H9 (cell line): ENCODE measurements around the gene KRT2. TPM values are rescaled to one million over a fixed set of nuclear protein-coding genes. Genes with fewer than 3 reads are reported as not detected.
A peak's percentile ranks its signal among the peaks of the same experiment; 100 is the strongest.

Experiments
- DNase-seq: peaks from one replicate; pipeline ENCODE4 v3.0.0-alpha.2; 2017
- H2AFZ ChIP-seq: one replicate; pipeline ENCODE4 v1.6.1; 2013; ENCODE audit warnings: mild to moderate bottlenecking, low read length, control low read depth, moderate library complexity
- H2AK5ac ChIP-seq: 2 replicates; pipeline ENCODE4 v1.6.1; 2013; ENCODE audit warnings: low read length, control low read depth, mixed read lengths; ENCODE audit not compliant: insufficient read length
- H2BK120ac ChIP-seq: one replicate; pipeline ENCODE4 v1.6.1; 2013; ENCODE audit warnings: low read depth, mild to moderate bottlenecking, low read length, control low read depth, inconsistent platforms; ENCODE audit not compliant: poor library complexity, severe bottlenecking
- H2BK12ac ChIP-seq: 2 replicates; pipeline ENCODE4 v1.6.1; 2013; ENCODE audit warnings: low read length, control low read depth, mixed read lengths, low read depth; ENCODE audit not compliant: insufficient read length
- H2BK15ac ChIP-seq: 2 replicates; pipeline ENCODE4 v1.6.1; 2013; ENCODE audit warnings: low read depth, low read length, control low read depth
- H2BK20ac ChIP-seq: one replicate; pipeline ENCODE4 v1.6.1; 2013; ENCODE audit warnings: low read depth, mild to moderate bottlenecking, low read length, control low read depth, inconsistent platforms; ENCODE audit not compliant: poor library complexity, severe bottlenecking
- H2BK5ac ChIP-seq: 2 replicates; pipeline ENCODE4 v1.6.1; 2013; ENCODE audit warnings: low read length, control low read depth, mixed read lengths; ENCODE audit not compliant: insufficient read length
- H3K14ac ChIP-seq: 2 replicates; pipeline ENCODE4 v1.6.1; 2013; ENCODE audit warnings: low read length, control low read depth; ENCODE audit not compliant: insufficient read depth
- H3K18ac ChIP-seq: 2 replicates; pipeline ENCODE4 v1.6.1; 2013; ENCODE audit warnings: low read depth, mild to moderate bottlenecking, mixed read lengths, low read length, control low read depth; ENCODE audit not compliant: insufficient read length
- H3K23ac ChIP-seq: 2 replicates; pipeline ENCODE4 v1.6.1; 2013; ENCODE audit warnings: low read length, control low read depth, mixed read lengths, low read depth; ENCODE audit not compliant: insufficient read length
- H3K23me2 ChIP-seq: 2 replicates; pipeline ENCODE4 v1.6.1; 2013; ENCODE audit warnings: low read depth, mild to moderate bottlenecking, mixed read lengths, low read length, control low read depth; ENCODE audit not compliant: insufficient read length, poor library complexity, severe bottlenecking
- H3K27ac ChIP-seq: 2 replicates; pipeline ENCODE4 v1.5.1; 2013; ENCODE audit warnings: low read length, control low read depth, mixed read lengths, low read depth; ENCODE audit not compliant: insufficient read length
- H3K27me3 ChIP-seq: 2 replicates; pipeline ENCODE4 v1.6.1; 2013; ENCODE audit warnings: low read length, control low read depth, inconsistent platforms; ENCODE audit not compliant: insufficient read depth
- H3K4ac ChIP-seq: 2 replicates; pipeline ENCODE4 v1.6.1; 2013; ENCODE audit warnings: low read depth, mild to moderate bottlenecking, control low read depth, inconsistent platforms, low read length, moderate library complexity
- H3K4me1 ChIP-seq: 2 replicates; pipeline ENCODE4 v1.6.1; 2013; ENCODE audit warnings: low read length, control low read depth, inconsistent platforms; ENCODE audit not compliant: insufficient read depth
- H3K4me2 ChIP-seq: 2 replicates; pipeline ENCODE4 v1.6.1; 2013; ENCODE audit warnings: low read length, control low read depth, mixed read lengths; ENCODE audit not compliant: insufficient read length, insufficient read depth
- H3K56ac ChIP-seq: 2 replicates; pipeline ENCODE4 v1.6.1; 2013; ENCODE audit warnings: low read depth, mild to moderate bottlenecking, mixed read lengths, low read length, control low read depth; ENCODE audit not compliant: insufficient read length
- H3K79me1 ChIP-seq: 2 replicates; pipeline ENCODE4 v1.6.1; 2013; ENCODE audit warnings: low read depth, mild to moderate bottlenecking, moderate library complexity, low read length, control low read depth, inconsistent platforms; ENCODE audit not compliant: insufficient read depth, poor library complexity, severe bottlenecking
- H3K79me2 ChIP-seq: 2 replicates; pipeline ENCODE4 v1.6.1; 2013; ENCODE audit warnings: low read length, control low read depth, inconsistent platforms; ENCODE audit not compliant: insufficient read depth
- H3K9ac ChIP-seq: 2 replicates; pipeline ENCODE4 v1.6.1; 2013; ENCODE audit warnings: low read length, control low read depth, mixed read lengths; ENCODE audit not compliant: insufficient read length; ENCODE audit errors: extremely low read depth
- H3K9me3 ChIP-seq: one replicate; pipeline ENCODE4 v1.6.1; 2013; ENCODE audit warnings: low read depth, low read length, inconsistent platforms; ENCODE audit not compliant: control insufficient read depth
- H3T11ph ChIP-seq: one replicate; pipeline ENCODE4 v1.6.1; 2013; ENCODE audit warnings: mild to moderate bottlenecking, low read length, control low read depth, inconsistent platforms
- H4K20me1 ChIP-seq: one replicate; pipeline ENCODE4 v1.6.1; 2013; ENCODE audit not compliant: control insufficient read depth, insufficient read length, insufficient read depth
- H4K5ac ChIP-seq: 2 replicates; pipeline ENCODE4 v1.6.1; 2013; ENCODE audit warnings: low read depth, mild to moderate bottlenecking, mixed read lengths, low read length, control low read depth; ENCODE audit not compliant: insufficient read length
- H4K8ac ChIP-seq: replicated peaks from 2 replicates; pipeline ENCODE4 v1.6.1; 2013; ENCODE audit warnings: low read length, control low read depth, mixed read lengths, low read depth; ENCODE audit not compliant: insufficient read length
- H4K91ac ChIP-seq: 2 replicates; pipeline ENCODE4 v1.6.1; 2013; ENCODE audit warnings: low read depth, mild to moderate bottlenecking, moderate library complexity, mixed read lengths, low read length, control low read depth; ENCODE audit not compliant: insufficient read length
- H3K27ac Mint-ChIP-seq, 3 experiments: 2 replicates in 2 of 3; 3 replicates in 1 of 3; pipeline ENCODE4 v1.8.0; 2020 to 2021; ENCODE audit warnings: mixed read lengths in 3 of 3, mild to moderate bottlenecking in 1 of 3, moderate library complexity in 1 of 3
- H3K27me3 Mint-ChIP-seq: 2 replicates; pipeline ENCODE4 v1.8.0; 2021; ENCODE audit warnings: low read depth, mild to moderate bottlenecking, moderate library complexity, mixed read lengths
- H3K36me3 Mint-ChIP-seq, 3 experiments: 2 replicates in 2 of 3; 3 replicates in 1 of 3; pipeline ENCODE4 v1.8.0; 2020 to 2021; ENCODE audit warnings: low read depth in 3 of 3, mixed read lengths in 3 of 3; ENCODE audit not compliant: insufficient read depth in 1 of 3
- H3K4me1 Mint-ChIP-seq, 2 experiments: 2 replicates each; pipeline ENCODE4 v1.8.0; 2020; ENCODE audit warnings: mixed read lengths in 2 of 2
- H3K4me3 Mint-ChIP-seq, 2 experiments: 2 replicates in 1 of 2; 3 replicates in 1 of 2; pipeline ENCODE4 v1.8.0; 2020 to 2021; ENCODE audit warnings: mild to moderate bottlenecking in 2 of 2, mixed read lengths in 2 of 2, moderate library complexity in 1 of 2
- H3K9me3 Mint-ChIP-seq, 2 experiments: 2 replicates in 1 of 2; 3 replicates in 1 of 2; pipeline ENCODE4 v1.8.0; 2020; ENCODE audit warnings: mild to moderate bottlenecking in 2 of 2, mixed read lengths in 2 of 2, moderate library complexity in 1 of 2
- WGBS: extraction: QIAGEN DNeasy Blood & Tissue Kit; methylation state at CpG from one replicate; pipeline ENCODE4 v1.1.7; 2013; ENCODE audit warnings: missing lambda C conversion rate, low lambda C conversion rate, mixed read lengths; ENCODE audit not compliant: insufficient read length; ENCODE audit errors: extremely low coverage; 5-methylcytosine and 5-hydroxymethylcytosine counted together
- total RNA-seq: library from RNA; stranded (reverse); gene quantifications from 2 replicates; pipeline ENCODE4 v1.2.1, GENCODE V29; 2021
- TF ChIP-seq, protein P1 (sequence below): fragments of 200-600 bp; sonication (generic); conservative IDR thresholded peaks from 3 replicates; pipeline ENCODE4 v1.8.0; 2021; ENCODE audit warnings: antibody characterized with exemption, mild to moderate bottlenecking

KRT2 gene
- total RNA-seq, 1 experiment from 2014 or later, result not detected

DNA sequence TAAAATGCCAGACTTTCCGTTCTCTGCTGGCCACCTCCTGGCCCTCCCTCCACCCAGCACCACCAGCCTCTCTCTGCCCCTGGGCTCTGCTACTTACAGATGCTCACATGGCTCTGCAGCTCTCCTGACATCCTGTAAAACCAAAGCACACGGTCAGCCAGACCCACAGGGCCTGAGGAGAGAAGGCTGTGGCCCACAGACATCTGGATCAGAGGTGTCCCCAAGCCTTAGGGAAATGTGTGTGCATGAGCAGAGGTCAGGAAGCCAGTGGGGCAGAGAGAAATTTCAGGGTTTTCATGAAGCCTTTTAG is 39.8 kb upstream of the KRT2 start:
- peaks cover 10 to 16% of the 10 kb centered on the region in 2 experiments for H3K4me1 Mint-ChIP-seq
- WGBS, result no CpG with 5 or more reads among the region's 2 CpGs
- H3K27me3 ChIP-seq, result no peaks in the 10 kb centered on the region; the same call in 1 of the 2 replicates
- no peaks in the 10 kb centered on the region for H3K79me2 ChIP-seq
- H3K27me3 Mint-ChIP-seq, result peaks cover 68% of the 10 kb centered on the region
- H3K56ac ChIP-seq, result no peak overlapping the region
- H3K36me3 Mint-ChIP-seq, result no peaks in the 10 kb centered on the region
- no peak overlapping the region for H3K4me2 ChIP-seq
- peaks cover 2% of the 10 kb centered on the region for H4K20me1 ChIP-seq
- H2BK20ac ChIP-seq, result no peak overlapping the region
- H3K23ac ChIP-seq, result no peak overlapping the region
- H3K79me1 ChIP-seq, result no peaks in the 10 kb centered on the region
- no peak overlapping the region for H2AK5ac ChIP-seq
- H3K9me3 ChIP-seq, result no peaks in the 10 kb centered on the region
- H3K4me3 Mint-ChIP-seq, result peak overlapping the region; percentile 10 to 41; a peak in 2 of 5 replicates
- H3K4me1 ChIP-seq, result peaks cover 3% of the 10 kb centered on the region; the same call in 1 of the 2 replicates
- no peak overlapping the region for H2BK120ac ChIP-seq
- no peak overlapping the region for H2BK15ac ChIP-seq
- no peak overlapping the region for H2AFZ ChIP-seq
- DNase-seq, result no peak
- H3K9ac ChIP-seq, result no peak overlapping the region
- no peak overlapping the region for H2BK5ac ChIP-seq
- no peak overlapping the region for H3T11ph ChIP-seq
- no peak overlapping the region for H3K27ac ChIP-seq
- no peak overlapping the region for H4K5ac ChIP-seq
- peaks cover 9% of the 10 kb centered on the region for H3K23me2 ChIP-seq
- no peak overlapping the region for H3K18ac ChIP-seq
- H3K9me3 Mint-ChIP-seq, result no peaks in the 10 kb centered on the region
- no peak overlapping the region for H2BK12ac ChIP-seq
- TF ChIP-seq, protein P1, sequence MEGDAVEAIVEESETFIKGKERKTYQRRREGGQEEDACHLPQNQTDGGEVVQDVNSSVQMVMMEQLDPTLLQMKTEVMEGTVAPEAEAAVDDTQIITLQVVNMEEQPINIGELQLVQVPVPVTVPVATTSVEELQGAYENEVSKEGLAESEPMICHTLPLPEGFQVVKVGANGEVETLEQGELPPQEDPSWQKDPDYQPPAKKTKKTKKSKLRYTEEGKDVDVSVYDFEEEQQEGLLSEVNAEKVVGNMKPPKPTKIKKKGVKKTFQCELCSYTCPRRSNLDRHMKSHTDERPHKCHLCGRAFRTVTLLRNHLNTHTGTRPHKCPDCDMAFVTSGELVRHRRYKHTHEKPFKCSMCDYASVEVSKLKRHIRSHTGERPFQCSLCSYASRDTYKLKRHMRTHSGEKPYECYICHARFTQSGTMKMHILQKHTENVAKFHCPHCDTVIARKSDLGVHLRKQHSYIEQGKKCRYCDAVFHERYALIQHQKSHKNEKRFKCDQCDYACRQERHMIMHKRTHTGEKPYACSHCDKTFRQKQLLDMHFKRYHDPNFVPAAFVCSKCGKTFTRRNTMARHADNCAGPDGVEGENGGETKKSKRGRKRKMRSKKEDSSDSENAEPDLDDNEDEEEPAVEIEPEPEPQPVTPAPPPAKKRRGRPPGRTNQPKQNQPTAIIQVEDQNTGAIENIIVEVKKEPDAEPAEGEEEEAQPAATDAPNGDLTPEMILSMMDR, result no peak
- no peak overlapping the region for H3K4ac ChIP-seq
- no peak overlapping the region for H4K8ac ChIP-seq
- no peak overlapping the region for H4K91ac ChIP-seq
- H3K27ac Mint-ChIP-seq, result no peak overlapping the region
- H3K14ac ChIP-seq, result no peak overlapping the region
